NCI-H2171 treated with DMSO at 0.1 percent for 48 hours (cell line): ENCODE results near the gene KCNJ11.

Source experiments
- DNase-seq: peaks from one replicate; lab custom pipeline; 2025; lab: John Stamatoyannopoulos, UW

KCNJ11 gene

GRCh38 chr11:17391493-17392355 lies 3.3 kb upstream of the KCNJ11 start:
- peak; percentile 65 for DNase-seq

DNA sequence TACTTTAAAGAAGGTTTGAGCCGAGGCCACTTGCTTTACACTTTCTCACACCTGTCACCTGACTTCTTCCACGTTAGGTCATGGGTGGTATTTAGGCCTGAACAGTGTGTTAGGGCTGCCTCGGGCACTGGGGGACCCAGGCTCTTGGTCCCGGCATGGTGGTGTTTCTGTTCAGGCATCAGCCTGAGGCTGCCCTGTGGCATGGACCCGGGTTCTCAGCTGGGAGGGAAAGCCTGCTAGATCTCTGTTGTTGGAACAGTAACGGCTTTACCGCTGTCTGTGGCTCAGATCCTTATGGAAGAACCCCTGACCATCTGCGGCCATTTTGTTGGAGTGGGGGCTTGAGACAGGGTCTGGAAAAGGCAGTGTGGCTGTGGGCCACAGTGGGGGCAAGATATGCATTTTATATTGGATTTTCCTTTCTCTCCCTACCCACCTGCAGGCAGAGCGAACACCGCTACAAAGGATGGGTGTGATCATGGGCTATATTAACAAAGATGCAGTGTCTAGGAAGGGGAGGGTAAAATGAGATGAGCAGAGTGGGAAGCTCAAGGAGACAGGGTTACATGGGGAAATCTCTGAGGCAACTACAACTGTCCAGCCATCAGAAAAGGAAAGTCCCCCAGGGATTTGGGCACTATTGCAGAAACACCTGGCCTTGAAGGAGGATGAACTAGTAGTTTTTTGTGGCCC lies 1.6 kb upstream of the KCNJ11 start:
- DNase-seq: no peak

GRCh38 chr11:17389211-17389956 lies 925 bp upstream of the KCNJ11 start:
- DNase-seq: peak; percentile 65

DNA sequence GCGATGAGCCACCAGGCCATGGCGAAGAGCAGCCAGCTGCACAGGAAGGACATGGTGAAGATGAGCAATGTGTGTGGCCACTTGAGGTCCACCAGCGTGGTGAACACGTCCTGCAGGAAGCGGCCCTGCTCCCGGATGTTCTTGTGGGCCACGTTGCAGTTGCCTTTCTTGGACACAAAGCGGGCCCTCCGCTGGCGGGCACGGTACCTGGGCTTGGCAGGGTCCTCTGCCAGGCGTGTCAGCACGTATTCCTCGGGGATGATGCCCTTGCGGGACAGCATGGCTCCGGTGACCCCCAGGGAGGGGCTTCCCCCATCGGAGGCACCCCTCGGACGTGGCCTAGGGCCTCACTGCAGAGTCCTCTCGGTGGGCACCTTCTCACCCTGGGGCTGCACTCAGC lies 648 bp downstream of the KCNJ11 start:
- no peak for DNase-seq

GRCh38 chr11:17387254-17387653 lies 1.2 kb downstream of the KCNJ11 start:
- no peak for DNase-seq

DNA sequence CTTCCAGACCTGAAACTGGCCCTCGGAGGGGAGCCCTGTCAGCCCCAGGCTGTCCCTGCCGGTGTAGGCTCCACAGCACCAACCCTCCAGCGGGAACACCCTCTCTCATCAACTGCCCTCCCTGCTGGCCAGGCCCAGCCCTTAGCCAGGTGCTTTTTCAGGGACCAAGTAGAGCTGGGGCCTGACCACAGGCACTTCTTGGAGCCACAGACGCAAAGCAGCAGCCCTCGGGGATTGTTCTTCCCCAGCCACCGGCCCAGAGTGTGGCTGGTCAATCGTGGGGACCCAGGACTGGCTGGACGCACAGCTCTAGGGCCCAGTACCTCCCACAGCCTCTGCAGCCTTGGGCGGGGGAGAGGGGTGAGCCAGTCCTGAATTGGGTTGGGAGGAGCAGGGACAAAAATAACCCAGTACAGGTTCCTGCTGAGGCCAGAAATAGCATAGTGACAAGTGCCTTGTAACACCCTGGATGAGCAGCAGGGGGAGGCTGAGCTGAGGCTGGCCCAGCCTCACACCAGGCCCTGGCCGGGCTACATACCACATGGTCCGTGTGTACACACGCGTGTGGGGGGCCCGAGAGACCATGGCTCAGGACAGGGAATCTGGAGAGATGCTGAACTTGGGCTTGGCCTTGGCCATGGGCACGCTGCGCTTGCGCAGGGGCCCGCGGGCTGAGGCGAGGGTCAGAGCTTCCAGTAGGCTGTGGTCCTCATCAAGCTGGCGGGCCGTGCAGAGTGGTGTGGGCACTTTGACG lies 2.0 kb downstream of the KCNJ11 start:
- DNase-seq: peak; percentile 1

DNA sequence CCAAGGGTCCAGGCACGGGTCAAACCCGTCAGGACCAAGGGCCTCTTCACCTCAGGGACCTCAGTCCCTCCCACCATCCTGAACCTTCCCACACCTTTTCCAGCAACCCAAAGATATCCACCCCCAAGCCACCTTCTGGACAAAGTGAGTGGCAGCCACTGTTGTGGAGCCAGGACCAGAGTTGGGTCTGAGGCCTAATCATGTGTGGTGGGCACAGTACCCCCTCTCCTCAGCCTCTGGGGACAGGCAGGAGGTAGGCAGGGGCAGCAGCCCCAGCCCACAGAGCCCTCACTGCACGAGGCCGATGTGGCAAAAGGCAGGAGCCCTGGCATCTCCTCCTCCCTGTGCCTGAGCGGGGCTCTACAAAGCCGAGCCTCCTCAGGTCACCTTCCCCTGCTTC lies 2.5 kb downstream of the KCNJ11 start:
- no peak for DNase-seq

DNA sequence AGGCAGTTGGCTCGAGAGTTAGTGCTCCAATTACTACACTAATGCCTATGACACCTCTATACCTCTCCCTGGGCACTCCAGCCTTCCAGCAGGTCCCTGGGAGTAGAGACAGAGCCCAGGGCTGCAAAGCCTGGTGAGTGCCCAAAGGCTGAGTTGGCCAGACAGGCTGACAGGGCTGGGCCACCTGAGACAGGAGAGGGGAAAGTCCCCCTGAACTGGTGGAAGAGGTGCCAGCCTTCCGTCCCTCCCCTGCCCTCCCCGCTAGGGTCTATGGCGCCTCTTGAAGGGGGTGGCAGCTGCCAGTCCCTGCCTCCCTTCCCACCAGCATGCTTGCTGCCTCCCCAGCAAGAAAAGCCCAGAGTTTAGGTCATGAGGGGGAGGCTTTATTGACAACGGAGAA lies 3.0 kb downstream of the KCNJ11 start:
- no peak for DNase-seq

DNA sequence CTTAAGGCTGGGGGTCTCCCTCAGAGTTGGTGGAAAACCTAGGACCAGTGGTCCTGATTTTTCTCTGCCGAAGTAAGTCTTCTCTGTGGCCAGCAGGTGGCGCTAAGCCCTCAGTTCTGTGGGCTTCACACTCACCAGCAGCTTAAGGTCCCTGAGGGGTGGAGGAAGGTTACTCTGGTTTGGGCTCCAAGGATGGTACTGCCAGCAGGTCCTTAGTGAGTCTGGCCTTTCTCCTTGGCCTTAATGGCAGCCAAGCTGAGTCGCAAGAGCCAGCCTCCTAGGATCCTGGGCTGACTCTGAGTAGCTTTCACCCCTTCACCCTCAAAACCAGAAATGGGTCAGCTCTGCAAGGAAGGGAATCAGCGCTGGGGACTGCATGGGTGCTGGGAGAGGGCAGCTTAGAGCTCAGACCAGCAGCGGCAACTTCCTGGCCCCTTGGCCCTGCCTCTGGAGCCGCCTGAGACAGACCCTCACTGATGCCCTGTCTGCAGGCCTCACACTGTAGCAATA lies 4.4 kb downstream of the KCNJ11 start:
- DNase-seq: peak; percentile 25

DNA sequence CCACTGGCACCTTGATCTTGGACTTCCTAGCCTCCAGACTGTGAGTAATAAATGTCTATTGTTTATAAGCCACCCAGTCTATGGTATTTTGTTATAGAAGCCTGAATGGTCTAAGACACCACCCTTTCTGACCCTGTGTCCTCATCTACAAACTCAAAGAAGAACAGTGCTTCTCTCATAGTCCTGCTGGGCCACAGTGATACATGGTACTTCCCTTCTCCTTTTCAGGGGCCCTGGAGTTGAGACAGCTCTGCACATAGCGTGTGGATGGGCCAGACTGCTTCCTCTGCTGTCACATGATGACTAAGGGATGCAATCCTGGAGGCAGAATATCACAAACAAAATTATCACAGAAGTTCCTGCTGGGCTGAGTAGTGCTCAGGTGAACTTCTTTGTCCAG lies 5.0 kb downstream of the KCNJ11 start:
- DNase-seq: no peak

DNA sequence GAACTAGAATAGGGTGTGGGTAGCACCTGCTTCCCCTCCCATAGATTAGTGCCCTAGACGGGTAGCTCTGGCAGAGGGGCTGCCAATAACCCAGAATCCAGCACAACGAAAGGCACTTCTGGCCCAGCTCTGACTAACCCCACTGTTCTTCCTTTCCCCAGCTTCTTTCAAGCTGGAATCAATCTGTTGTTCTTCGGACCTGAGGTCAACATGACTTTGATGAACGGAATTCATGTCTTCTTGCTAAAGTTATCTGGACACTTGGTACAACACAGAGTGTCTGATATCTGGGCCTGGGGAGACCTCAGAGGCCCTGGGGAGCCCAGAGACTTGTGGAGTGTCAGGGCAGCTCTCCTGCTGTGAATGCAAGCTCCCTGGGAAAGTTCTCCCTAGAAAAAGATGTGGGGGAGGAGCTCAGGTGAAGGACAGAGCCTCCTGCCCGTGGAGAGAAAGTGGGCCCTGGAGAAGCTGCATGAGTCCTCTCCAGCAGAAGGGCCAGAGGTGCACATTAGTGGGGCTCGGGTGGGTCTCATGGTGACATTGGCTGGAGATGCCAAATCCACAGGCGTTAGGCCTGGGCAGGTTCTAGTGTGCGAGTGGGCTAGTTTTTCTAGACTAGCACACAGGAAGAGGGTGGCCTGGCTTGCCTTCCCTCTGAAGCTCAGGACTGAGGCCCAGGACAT lies 6.3 kb downstream of the KCNJ11 start:
- no peak for DNase-seq

- DNase-seq: no peak
These were observed 7.3 kb downstream of the KCNJ11 start for GRCh38 chr11:17381156-17381555.

GRCh38 chr11:17379383-17380180 lies 8.9 kb downstream of the KCNJ11 start:
- no peak for DNase-seq

- no peak for DNase-seq
These were observed 9.8 kb downstream of the KCNJ11 start for GRCh38 chr11:17378655-17379054.

DNA sequence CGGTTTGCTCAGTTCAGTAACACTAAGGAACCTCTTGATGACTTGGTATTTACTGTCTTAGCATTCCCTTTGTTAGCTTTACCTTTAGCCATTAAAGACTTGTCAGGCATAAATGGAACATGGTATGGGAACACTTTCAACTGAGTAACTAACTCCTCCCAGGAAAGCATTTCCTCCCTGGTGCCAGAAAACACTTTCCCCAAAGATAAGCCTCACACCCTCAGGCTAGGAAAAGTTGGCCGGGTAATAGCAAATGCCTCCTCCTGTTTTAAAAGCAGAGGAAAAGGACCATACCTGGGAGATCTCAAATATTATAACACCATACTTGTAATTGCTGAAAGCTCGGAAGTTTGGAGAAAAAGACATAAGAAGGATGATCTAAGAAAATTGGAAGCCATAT lies 12.0 kb downstream of the KCNJ11 start:
- no peak for DNase-seq

GRCh38 chr11:17375547-17375946 lies 12.9 kb downstream of the KCNJ11 start:
- DNase-seq: no peak

DNA sequence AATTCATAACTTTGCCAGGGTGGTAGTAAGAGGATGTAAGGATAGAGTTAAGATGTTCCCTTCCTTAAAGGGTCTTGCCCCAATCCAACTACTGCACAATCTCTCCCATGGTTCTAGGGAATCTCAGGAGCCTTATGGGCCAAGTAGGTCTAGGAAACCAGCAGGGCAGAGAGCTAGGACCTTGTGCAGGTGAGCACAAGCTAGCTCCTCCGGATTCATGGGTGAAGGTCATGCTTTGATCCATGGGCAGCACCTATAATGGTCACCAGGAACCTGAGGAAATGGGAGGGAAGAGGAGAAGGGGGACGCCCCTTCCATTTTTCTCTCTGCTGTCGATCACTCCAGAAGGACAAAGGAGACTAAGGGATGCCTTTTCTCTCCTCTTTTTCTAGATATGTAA lies 16.8 kb downstream of the KCNJ11 start:
- no peak for DNase-seq

DNA sequence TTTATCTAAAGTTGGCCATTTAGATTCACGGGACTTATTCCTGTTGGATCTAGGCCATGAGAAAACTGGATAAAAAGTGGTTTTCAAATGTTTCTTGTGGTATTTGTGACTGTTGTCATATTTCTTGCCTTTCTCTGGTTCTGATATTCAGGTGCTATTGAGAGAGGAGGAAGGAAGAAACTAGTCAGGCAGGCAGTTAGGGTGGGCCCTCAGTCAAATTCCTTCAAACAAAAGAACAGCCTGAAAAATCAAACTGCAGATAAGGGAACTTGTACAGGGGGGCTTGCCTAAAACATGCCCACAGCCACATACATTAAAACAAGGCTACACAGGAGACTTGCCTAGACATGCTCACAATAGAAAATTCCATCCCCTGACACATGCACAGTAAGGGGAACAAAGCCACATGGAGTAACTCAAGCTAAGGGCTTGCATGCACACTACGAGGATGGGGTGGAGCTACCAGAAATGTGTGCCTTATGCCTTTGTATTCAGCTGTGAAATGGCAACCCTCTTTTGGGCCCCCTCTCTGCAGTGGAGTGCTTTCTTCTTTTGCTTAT lies 18.7 kb downstream of the KCNJ11 start:
- DNase-seq: no peak

- DNase-seq: no peak
These were observed 19.4 kb downstream of the KCNJ11 start for GRCh38 chr11:17369094-17369493.

DNA sequence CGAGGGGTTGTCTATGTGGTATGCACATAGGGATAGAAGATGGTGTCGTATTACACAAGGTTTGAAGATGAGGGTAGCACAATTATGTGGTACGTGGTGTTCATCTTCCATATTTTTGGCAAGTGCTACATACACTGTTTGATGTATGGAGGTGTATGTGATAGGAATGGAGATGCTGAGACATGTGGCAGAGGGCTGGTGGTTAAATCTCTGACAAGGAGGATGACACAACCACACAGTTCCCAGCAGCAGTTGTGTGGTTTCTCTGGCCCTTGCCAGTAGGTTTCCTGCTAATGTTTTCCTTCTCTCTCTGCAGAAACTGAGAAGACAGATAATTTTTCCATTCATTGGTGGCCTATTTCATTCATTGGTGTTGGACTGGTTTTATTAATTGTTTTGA lies 19.9 kb downstream of the KCNJ11 start:
- no peak for DNase-seq
